GM12801 (cell line): Measurements from ENCODE around the gene SCAMP3.

Experiments
- TF ChIP-seq, protein P1 (sequence below): IDR thresholded peaks from one replicate; pipeline ENCODE4 v1.5.1; 2011; ENCODE audit warnings: control low read depth; ENCODE audit not compliant: insufficient read length; ENCODE audit errors: extremely low read depth

SCAMP3 gene

DNA sequence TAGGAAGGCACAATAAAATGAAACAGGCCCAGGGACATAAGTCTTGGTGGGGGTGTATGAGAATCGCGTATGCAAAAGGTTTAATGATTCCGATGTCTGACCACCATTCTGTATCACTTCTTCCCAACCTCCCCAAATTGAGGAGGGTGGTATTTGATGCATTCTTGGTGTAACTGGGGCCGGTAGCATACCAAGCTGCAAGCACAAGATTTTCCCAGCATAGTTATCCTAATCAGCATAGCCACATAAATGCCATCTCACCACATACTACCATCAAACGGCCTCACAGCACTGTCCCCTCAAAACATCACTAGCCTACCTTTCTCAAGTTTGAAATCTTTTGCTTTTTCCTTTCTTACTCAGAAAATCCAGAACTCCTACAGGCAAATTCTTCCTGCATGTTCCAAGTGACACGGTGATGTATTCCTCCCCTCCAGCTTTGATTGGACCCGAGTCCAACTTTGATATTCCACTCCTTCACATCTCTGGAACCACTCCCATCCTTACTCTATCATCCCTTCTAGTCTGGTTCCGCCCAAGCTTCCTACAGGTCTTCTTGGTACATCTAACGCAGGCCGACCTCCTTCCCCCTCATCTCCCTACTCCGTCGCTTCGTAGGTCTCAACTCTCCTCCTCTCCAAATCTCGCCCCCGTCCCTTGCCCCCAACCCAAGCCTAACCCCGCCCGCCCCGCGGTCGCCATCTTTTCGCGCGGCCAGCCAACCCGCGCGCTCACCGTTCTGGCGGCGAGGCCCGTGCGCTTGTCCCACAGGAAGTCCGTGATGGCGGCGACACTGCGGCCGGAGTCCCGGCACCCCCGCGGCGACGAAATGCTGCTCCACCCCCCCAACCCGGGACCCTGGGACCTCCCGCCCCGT lies 10.5 kb upstream of the SCAMP3 start:
- TF ChIP-seq, protein P1, sequence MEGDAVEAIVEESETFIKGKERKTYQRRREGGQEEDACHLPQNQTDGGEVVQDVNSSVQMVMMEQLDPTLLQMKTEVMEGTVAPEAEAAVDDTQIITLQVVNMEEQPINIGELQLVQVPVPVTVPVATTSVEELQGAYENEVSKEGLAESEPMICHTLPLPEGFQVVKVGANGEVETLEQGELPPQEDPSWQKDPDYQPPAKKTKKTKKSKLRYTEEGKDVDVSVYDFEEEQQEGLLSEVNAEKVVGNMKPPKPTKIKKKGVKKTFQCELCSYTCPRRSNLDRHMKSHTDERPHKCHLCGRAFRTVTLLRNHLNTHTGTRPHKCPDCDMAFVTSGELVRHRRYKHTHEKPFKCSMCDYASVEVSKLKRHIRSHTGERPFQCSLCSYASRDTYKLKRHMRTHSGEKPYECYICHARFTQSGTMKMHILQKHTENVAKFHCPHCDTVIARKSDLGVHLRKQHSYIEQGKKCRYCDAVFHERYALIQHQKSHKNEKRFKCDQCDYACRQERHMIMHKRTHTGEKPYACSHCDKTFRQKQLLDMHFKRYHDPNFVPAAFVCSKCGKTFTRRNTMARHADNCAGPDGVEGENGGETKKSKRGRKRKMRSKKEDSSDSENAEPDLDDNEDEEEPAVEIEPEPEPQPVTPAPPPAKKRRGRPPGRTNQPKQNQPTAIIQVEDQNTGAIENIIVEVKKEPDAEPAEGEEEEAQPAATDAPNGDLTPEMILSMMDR: no peak

DNA sequence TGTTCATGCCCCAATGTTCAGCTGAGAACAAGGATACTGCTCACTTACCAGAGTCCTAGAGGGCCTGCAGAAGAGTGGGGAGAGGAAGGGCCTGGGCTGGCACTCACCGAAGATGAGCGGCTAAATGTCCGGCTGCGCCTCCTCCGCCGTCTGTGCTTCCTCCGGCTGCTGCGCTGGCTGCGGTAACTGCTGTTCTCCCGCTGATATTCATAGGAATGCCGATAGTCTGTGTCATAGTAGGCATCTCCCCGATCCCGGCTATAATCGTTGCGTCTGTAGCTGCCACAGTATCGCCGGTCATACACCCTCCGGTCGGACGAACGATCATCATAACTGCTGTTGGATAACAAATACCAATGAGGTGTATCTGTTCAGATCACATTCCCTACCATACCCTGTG lies 7.2 kb upstream of the SCAMP3 start:
- TF ChIP-seq, protein P1: no peak

DNA sequence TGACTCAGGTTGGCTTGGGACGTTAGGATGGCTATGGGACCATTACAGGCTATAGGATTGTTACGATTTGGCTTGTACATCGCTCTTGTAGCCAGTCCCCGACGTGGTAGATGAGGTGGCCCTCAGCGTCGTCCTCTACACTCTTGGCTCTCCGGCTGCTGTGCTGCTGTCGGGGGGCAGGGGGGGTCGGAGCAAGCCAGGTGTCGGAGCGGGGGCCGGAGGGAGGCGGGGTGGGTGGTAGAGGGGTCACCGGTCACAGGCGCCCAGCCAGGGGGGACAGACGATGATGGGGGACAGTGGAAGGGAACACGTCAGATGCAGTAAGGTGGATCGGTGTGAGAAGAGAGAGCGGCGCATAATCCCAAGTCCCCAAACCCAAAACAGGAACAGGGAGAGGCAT lies 6.5 kb upstream of the SCAMP3 start:
- TF ChIP-seq, protein P1: no peak

DNA sequence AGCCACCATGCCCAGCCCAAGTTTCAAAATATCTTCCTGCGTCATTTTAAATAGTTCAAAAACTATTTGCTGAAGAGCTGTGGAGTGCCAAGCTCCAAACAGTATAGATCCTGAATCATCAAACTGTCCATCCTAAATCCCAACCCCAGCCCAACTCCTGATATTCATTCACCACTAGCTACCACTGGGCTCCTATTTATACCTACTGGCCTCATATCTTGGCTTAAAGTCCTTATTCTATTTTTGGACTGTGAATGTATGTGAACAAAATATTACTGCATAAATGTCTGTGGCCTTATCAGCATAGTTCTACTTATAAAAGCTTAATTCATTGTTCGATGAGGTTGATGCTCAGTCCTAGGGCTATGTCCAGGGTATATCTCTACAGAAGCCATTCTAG lies 5.2 kb upstream of the SCAMP3 start:
- TF ChIP-seq, protein P1: no peak

DNA sequence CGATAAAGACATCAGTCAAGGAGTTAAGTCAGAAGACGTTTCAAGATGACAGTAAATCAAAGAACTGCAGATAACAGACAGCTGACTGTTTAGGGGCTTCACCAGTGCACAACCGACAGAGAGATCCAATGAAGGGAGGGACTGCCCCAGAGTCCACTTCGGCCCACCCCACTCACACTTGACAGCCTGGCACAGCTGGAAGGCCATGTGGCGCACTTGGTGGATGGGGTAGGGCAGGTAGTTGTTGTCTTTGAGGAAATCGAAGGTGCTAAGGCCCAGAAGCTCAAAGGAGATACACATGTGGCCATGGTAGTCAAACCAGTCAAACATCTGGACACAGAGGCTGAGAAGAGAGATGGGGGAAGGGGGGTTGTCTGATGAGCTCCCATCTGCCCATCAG lies 4.4 kb upstream of the SCAMP3 start:
- TF ChIP-seq, protein P1: no peak

DNA sequence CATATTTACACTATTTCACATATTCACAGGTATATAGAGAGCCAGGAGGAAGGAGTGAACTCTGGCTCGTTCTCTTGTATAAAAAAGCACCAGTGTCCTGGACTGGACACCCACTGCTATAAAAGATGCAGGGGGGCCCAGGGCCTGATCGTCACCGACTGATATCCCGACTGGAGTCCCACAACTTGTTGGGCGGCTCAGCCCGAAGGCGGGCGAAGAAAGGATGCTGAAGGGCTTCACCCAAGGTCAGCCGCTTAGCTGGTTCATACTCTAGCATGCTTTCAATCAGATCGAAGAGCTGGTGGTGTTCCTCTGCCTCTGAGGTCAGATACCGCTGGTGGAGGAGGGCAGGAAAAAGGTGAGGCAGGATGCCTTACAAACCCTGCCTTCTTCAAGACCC lies 907 bp upstream of the SCAMP3 start:
- TF ChIP-seq, protein P1: no peak

DNA sequence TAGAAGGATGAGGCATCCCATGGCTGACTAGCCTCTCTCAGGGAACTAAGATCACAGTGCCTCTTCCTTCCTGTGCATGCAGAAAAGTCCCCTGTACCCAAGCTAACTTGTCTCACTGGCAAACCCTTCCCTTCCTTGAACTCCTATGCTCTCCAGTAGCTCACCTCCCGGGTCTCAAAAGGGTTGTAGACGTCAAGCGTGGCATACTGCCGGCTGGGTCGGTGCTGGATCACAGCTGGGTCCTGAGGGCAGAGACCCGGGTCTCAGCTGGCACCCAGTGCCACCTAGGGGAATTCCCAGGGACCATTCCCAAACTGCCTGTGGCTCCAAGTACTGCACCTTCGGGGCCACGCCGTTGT lies 688 bp downstream of the SCAMP3 start:
- TF ChIP-seq, protein P1: no peak
